Omental fat pad (tissue), 4 donors: Measurements from ENCODE around the gene PLXNA2. TPM values are rescaled to one million over a fixed set of nuclear protein-coding genes. Genes with fewer than 3 reads are reported as not detected.

Source experiments
- ATAC-seq: fragments of 150-250 bp; one replicate; pipeline ENCODE4 v1.9.1; 2016; ENCODE audit warnings: mild to moderate bottlenecking, moderate library complexity; ENCODE audit not compliant: low FRiP score
- DNase-seq: peaks from one replicate; pipeline ENCODE4 v3.0.0-alpha.2; 2019; ENCODE audit warnings: low spot score
- CTCF ChIP-seq, 3 donors: fragments of 450-650 bp; IDR thresholded peaks; one replicate each; pipeline ENCODE4 v1.5.1; 2016 to 2017; ENCODE audit warnings: antibody characterized with exemption in 3 of 3, mild to moderate bottlenecking in 3 of 3, moderate library complexity in 2 of 3
- total RNA-seq, 4 donors: library from RNA; depleted of rRNA; stranded (reverse); fragments of >200 nt; gene quantifications; one replicate each; pipeline ENCODE4 v1.1.0, GENCODE V29; 2016

PLXNA2 gene
- total RNA-seq, 4 donors from 2014 or later, result 21.7 to 67.9 (median 36.8) TPM

- ATAC-seq (no peak), DNase-seq (no peak)
Measured at GRCh38 chr1:208256091-208256490, 11.9 kb upstream of the PLXNA2 start.

GRCh38 chr1:208254862-208255261 is 10.7 kb upstream of the PLXNA2 start:
- DNase-seq, result no peak
- TF ChIP-seq CTCF (IDR thresholded peaks at IDR 0.05), result no peak
- ATAC-seq, result no peak

More at GRCh38 chr1:208256091-208256490, 11.9 kb upstream of the PLXNA2 start:
- no peak for TF ChIP-seq CTCF (IDR thresholded peaks at IDR 0.05)

- ATAC-seq (no peak), DNase-seq (no peak)
Measured at GRCh38 chr1:208254376-208254775, 10.2 kb upstream of the PLXNA2 start.

GRCh38 chr1:208252836-208253576 is 8.8 kb upstream of the PLXNA2 start:
- DNase-seq, result no peak
- ATAC-seq, result no peak
- TF ChIP-seq CTCF (IDR thresholded peaks at IDR 0.05), result no peak

More at GRCh38 chr1:208254376-208254775, 10.2 kb upstream of the PLXNA2 start:
- no peak for TF ChIP-seq CTCF (IDR thresholded peaks at IDR 0.05)

- no peak for ATAC-seq
- no peak for DNase-seq
- TF ChIP-seq CTCF (IDR thresholded peaks at IDR 0.05), result no peak
Measured at GRCh38 chr1:208251911-208252835, 8.0 kb upstream of the PLXNA2 start.

- DNase-seq, result no peak
- no peak for ATAC-seq
- TF ChIP-seq CTCF (IDR thresholded peaks at IDR 0.05), result no peak
Measured at GRCh38 chr1:208251015-208251414, 6.8 kb upstream of the PLXNA2 start.
